ENCODE data around the gene CTU2. TPM values are rescaled to one million over a fixed set of nuclear protein-coding genes. Genes with fewer than 3 reads are reported as not detected.

The CTU2 gene
- polyA plus RNA-seq, 1 of the 3 experiments (the other 2 are of a cell fraction): 16.2 TPM

DNA sequence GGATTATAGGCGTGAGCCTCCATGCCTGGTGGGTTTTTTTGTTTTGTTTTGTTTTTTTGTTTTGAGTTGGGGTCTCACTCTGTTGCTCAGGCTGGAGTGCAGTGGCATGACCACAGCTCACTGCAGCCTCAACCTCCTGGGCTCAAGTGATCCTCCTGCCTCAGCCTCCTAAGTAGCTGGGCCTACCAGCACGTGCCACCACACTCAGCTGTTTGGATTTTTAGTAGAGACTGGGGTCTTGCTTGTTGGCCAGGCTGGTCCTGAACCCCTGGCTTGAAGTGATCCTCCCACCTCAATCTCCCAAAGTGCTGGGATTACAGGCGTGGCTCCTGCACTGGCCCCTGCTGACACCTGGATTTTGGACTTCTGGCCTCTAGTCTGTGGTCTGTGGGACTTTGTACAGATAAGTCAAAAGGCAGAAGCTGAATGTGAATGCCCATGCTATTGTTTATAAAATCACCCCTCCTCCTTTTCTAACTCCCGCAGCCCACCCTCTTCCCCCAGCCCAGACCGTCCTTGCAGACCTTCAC, 25.7 kb upstream of the CTU2 start:
- Histone ChIP-seq H3K9me2 (no peaks in the 10 kb centered on the region), H3F3A (replicated peaks; ENCODE audit: insufficient read depth) (peaks cover 5% of the 10 kb centered on the region), H3K9ac (no peak overlapping the region), H3K4me3 (ENCODE audit: low read depth in 2 of 2, low read length in 1 of 2) (no peak overlapping the region), H3K79me2 (ENCODE audit: insufficient read depth) (no peaks in the 10 kb centered on the region), H3K4me1 (ENCODE audit: control insufficient read depth in 1 of 2, insufficient read depth in 2 of 2, low read depth in 1 of 2, low read length in 1 of 2) (peaks cover 0 to 7% of the 10 kb centered on the region in 2 experiments; a peak in 1 of 4 replicates), H3K27me3 (ENCODE audit: insufficient read depth) (no peaks in the 10 kb centered on the region), H2AFZ (ENCODE audit: low read depth) (no peak overlapping the region), H3K36me3 (replicated peaks in 1 of 2; ENCODE audit: control insufficient read depth in 1 of 2, insufficient read depth in 2 of 2, low read length in 1 of 2) (no peaks in the 10 kb centered on the region), H3K9me3 (no peaks in the 10 kb centered on the region), H3K4me2 (no peak overlapping the region), H4K20me1 (ENCODE audit: insufficient read depth) (no peaks in the 10 kb centered on the region), H3K27ac (ENCODE audit: low read depth in 2 of 2, low read length in 1 of 2) (no peak overlapping the region)
- DNase-seq: no peak
- CTCF ChIA-PET: interaction anchor here (1.8 kb wide), 1 partner anchor 27 kb away, joined by 3 read pairs; no protein-coding TSS in a partner anchor
- POLR2A ChIA-PET: no interaction called here
- TF ChIP-seq JUND (IDR thresholded peaks at IDR 0.05) (no peak), USF2 (IDR thresholded peaks at IDR 0.05; ENCODE audit: borderline replicate concordance, low read depth, low read length) (no peak), CHD2 (IDR thresholded peaks at IDR 0.05; ENCODE audit: low read length, partially characterized antibody) (no peak), TEAD4 (IDR thresholded peaks at IDR 0.05; ENCODE audit: borderline replicate concordance, insufficient read depth) (no peak), GABPA (IDR thresholded peaks at IDR 0.05; ENCODE audit: low read depth) (no peak), FOXJ3 (CRISPR knock-in tag; IDR thresholded peaks at IDR 0.05) (no peak), NRF1 (IDR thresholded peaks at IDR 0.05; ENCODE audit: low read depth, low read length) (no peak), ZBTB33 (IDR thresholded peaks at IDR 0.05; ENCODE audit: borderline replicate concordance, low read depth) (no peak), TCF12 (IDR thresholded peaks at IDR 0.05) (no peak), CTCF (IDR thresholded peaks at IDR 0.05) (no peak)
- TF ChIP-seq, protein P1, sequence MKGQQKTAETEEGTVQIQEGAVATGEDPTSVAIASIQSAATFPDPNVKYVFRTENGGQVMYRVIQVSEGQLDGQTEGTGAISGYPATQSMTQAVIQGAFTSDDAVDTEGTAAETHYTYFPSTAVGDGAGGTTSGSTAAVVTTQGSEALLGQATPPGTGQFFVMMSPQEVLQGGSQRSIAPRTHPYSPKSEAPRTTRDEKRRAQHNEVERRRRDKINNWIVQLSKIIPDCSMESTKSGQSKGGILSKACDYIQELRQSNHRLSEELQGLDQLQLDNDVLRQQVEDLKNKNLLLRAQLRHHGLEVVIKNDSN (IDR thresholded peaks at IDR 0.05; ENCODE audit: borderline replicate concordance, low read depth): no peak
- TF ChIP-seq, protein P2, sequence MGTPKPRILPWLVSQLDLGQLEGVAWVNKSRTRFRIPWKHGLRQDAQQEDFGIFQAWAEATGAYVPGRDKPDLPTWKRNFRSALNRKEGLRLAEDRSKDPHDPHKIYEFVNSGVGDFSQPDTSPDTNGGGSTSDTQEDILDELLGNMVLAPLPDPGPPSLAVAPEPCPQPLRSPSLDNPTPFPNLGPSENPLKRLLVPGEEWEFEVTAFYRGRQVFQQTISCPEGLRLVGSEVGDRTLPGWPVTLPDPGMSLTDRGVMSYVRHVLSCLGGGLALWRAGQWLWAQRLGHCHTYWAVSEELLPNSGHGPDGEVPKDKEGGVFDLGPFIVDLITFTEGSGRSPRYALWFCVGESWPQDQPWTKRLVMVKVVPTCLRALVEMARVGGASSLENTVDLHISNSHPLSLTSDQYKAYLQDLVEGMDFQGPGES (IDR thresholded peaks at IDR 0.05; ENCODE audit: low read depth, low read length): no peak
- TF ChIP-seq, protein P3, sequence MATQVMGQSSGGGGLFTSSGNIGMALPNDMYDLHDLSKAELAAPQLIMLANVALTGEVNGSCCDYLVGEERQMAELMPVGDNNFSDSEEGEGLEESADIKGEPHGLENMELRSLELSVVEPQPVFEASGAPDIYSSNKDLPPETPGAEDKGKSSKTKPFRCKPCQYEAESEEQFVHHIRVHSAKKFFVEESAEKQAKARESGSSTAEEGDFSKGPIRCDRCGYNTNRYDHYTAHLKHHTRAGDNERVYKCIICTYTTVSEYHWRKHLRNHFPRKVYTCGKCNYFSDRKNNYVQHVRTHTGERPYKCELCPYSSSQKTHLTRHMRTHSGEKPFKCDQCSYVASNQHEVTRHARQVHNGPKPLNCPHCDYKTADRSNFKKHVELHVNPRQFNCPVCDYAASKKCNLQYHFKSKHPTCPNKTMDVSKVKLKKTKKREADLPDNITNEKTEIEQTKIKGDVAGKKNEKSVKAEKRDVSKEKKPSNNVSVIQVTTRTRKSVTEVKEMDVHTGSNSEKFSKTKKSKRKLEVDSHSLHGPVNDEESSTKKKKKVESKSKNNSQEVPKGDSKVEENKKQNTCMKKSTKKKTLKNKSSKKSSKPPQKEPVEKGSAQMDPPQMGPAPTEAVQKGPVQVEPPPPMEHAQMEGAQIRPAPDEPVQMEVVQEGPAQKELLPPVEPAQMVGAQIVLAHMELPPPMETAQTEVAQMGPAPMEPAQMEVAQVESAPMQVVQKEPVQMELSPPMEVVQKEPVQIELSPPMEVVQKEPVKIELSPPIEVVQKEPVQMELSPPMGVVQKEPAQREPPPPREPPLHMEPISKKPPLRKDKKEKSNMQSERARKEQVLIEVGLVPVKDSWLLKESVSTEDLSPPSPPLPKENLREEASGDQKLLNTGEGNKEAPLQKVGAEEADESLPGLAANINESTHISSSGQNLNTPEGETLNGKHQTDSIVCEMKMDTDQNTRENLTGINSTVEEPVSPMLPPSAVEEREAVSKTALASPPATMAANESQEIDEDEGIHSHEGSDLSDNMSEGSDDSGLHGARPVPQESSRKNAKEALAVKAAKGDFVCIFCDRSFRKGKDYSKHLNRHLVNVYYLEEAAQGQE (IDR thresholded peaks at IDR 0.05; ENCODE audit: low read depth, low read length): no peak
- 88% methylated on average over 5 of the region's 5 CpGs for WGBS (ENCODE audit: low lambda C conversion rate)
